Measurements from ENCODE around the gene HID1. TPM values are rescaled to one million over a fixed set of nuclear protein-coding genes. Genes with fewer than 3 reads are reported as not detected.

Gene HID1
- total RNA-seq, 1 experiment from 2014 or later: 43.8 TPM

DNA sequence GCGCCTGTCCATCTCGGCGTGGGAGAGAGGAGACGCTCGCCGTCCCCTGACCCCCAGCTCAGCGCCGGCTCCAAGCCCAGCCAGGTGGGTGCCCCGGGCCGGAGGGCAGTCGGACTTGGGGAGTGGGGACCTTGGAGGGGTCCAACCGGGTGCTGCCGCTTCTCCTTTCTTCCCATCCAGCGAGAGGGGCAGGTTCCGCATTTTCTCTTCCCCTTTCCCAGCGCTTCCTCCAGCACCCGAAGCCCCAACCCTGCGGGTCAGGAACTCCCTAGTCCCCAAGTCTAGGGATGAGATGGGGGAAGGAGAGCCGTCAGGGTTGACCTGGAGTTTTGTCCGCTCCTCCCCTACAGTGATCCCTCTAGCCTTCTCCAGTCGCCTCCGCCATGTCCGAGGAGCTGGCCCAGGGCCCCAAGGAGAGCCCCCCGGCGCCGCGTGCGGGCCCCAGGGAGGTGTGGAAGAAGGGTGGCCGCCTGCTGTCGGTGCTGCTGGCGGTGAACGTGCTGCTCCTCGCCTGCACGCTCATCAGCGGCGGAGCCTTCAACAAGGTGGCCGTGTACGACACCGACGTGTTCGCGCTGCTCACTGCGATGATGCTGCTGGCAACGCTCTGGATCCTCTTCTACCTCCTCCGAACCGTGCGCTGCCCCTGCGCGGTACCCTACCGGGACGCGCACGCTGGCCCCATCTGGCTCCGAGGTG is 48.2 kb downstream of the HID1 start, which contains the start of gene OTOP2:
Gene OTOP2, plus strand, starts transcription at position 24 of the 699 bp plus-strand sequence. Its CDS starts 360 bp downstream, at position 384.
- H3K9ac ChIP-seq (ENCODE audit: low read length): peak within 1 kb of the TSS; percentile 64
- CTCF ChIA-PET: interaction anchor here (0.7 to 2.8 kb wide), 6 partner anchors 25 to 247 kb away, joined by 3 to 21 read pairs (median 4); no protein-coding TSS in a partner anchor
- H3K4me2 ChIP-seq (ENCODE audit: low read length): peak within 1 kb of the TSS; percentile 97
- DNase-seq (ENCODE audit: low read depth, low spot score) (no peak), ATAC-seq (no peak)
- H3K4me1 ChIP-seq (ENCODE audit: control insufficient read depth in 1 of 2, insufficient read depth in 2 of 2, low read length in 2 of 2): peaks cover 16 to 37% of the 10 kb centered on the region in 2 experiments
- peak within 1 kb of the TSS; percentile 58 to 65 for H3K4me3 ChIP-seq (replicated peaks in 1 of 2; ENCODE audit: low read depth in 1 of 2, low read length in 2 of 2)
- H3K79me2 ChIP-seq (ENCODE audit: insufficient read depth, low read length): no peaks in the 10 kb centered on the region
- no TSS peak for BruUV-seq (replicated peaks)
- POLR2A ChIA-PET: no interaction called here
- no peaks in the 10 kb centered on the region for H3K9me2 ChIP-seq (ENCODE audit: insufficient read depth)
- intact Hi-C loops (cut with micrococcal nuclease): no loop called here
- no peaks in the 10 kb centered on the region for H4K20me1 ChIP-seq (ENCODE audit: insufficient read depth)
- peak within 1 kb of the TSS; percentile 78 for H2AFZ ChIP-seq (ENCODE audit: low read depth, low read length, poor library complexity, severe bottlenecking)
- peaks cover 4% of the 10 kb centered on the region; the same call in 1 of the 2 replicates for H3K27me3 ChIP-seq (ENCODE audit: insufficient read depth, low read length)
- RAD21 ChIA-PET (ENCODE audit: low non-redundant PET in 1 of 2, low total read pairs in 2 of 2, uncharacterized antibody in 2 of 2, unreplicated experiment in 2 of 2): interaction anchor here in 1 of 2 experiments (1.2 kb wide), 1 partner anchor 36 kb away, joined by 4 read pairs; no protein-coding TSS in a partner anchor
- TF ChIP-seq SIN3A (IDR thresholded peaks at IDR 0.05; ENCODE audit: low read depth): no peak
- TF ChIP-seq ZNF274 (IDR thresholded peaks at IDR 0.05; ENCODE audit: low read depth, low read length): no peak
- TF ChIP-seq SP1 (IDR thresholded peaks at IDR 0.05; ENCODE audit: low read depth): no peak
- TF ChIP-seq ELF1 (IDR thresholded peaks at IDR 0.05; ENCODE audit: borderline replicate concordance, low read depth): no peak
- no peak within 1 kb of the TSS for H3K27ac ChIP-seq (ENCODE audit: low read depth, low read length)
- no peaks in the 10 kb centered on the region for H3K36me3 ChIP-seq (ENCODE audit: control insufficient read depth in 1 of 2, insufficient read depth in 2 of 2, low read length in 2 of 2)
- no peaks in the 10 kb centered on the region for H3K9me3 ChIP-seq (ENCODE audit: control insufficient read depth in 1 of 2, insufficient read depth in 1 of 2, low read depth in 1 of 2, low read length in 2 of 2)

GRCh38 chr17:74923538-74924249 is 48.9 kb downstream of the HID1 start:
- DNase-seq (ENCODE audit: low read depth, low spot score) (no peak), ATAC-seq (peak; percentile 84)
- Histone ChIP-seq H3K9me3 (ENCODE audit: control insufficient read depth in 1 of 2, insufficient read depth in 1 of 2, low read depth in 1 of 2, low read length in 2 of 2) (no peaks in the 10 kb centered on the region), H3K27me3 (ENCODE audit: insufficient read depth, low read length) (peaks cover 4% of the 10 kb centered on the region; the same call in 1 of the 2 replicates), H2AFZ (ENCODE audit: low read depth, low read length, poor library complexity, severe bottlenecking) (peak overlapping the region; percentile 78), H3K4me1 (ENCODE audit: control insufficient read depth in 1 of 2, insufficient read depth in 2 of 2, low read length in 2 of 2) (peaks cover 16 to 34% of the 10 kb centered on the region in 2 experiments), H3K27ac (ENCODE audit: low read depth, low read length) (no peak overlapping the region), H3K36me3 (ENCODE audit: control insufficient read depth in 1 of 2, insufficient read depth in 2 of 2, low read length in 2 of 2) (peaks cover 0 to 2% of the 10 kb centered on the region in 2 experiments; a peak in 1 of 4 replicates), H3K4me2 (ENCODE audit: low read length) (peak overlapping the region; percentile 97), H3K9ac (ENCODE audit: low read length) (peak overlapping the region; percentile 64), H3K4me3 (replicated peaks in 1 of 2; ENCODE audit: low read depth in 1 of 2, low read length in 2 of 2) (peak overlapping the region; percentile 58 to 65), H3K9me2 (ENCODE audit: insufficient read depth) (no peaks in the 10 kb centered on the region), H4K20me1 (ENCODE audit: insufficient read depth) (no peaks in the 10 kb centered on the region), H3K79me2 (ENCODE audit: insufficient read depth, low read length) (no peaks in the 10 kb centered on the region)
- intact Hi-C loops (cut with micrococcal nuclease): loop anchor here (1.0 kb wide), 1 partner anchor 35 kb away; no protein-coding TSS in a partner anchor
- ChIA-PET CTCF (interaction anchor here (0.6 to 2.8 kb wide), 9 partner anchors 10 to 317 kb away, joined by 3 to 21 read pairs (median 5); partner anchors contain the start of gene FDXR), POLR2A (no interaction called here), RAD21 (ENCODE audit: low non-redundant PET in 1 of 2, low total read pairs in 2 of 2, uncharacterized antibody in 2 of 2, unreplicated experiment in 2 of 2) (no interaction called here)
- no TSS peak for BruUV-seq (replicated peaks)
- TF ChIP-seq POLR2AphosphoS5 (IDR thresholded peaks at IDR 0.05; ENCODE audit: low read depth, low read length) (peak; percentile 22; the same call in 1 of the 2 replicates), EGR1 (IDR thresholded peaks at IDR 0.05; ENCODE audit: low read depth) (no peak), YY1 (IDR thresholded peaks at IDR 0.05; ENCODE audit: extremely low read depth, insufficient replicate concordance, low read depth, low read length) (peak; percentile 19), CTCF (IDR thresholded peaks at IDR 0.05 in 2 of 3, conservative IDR thresholded peaks at IDR 0.05 in 1 of 3; ENCODE audit: borderline replicate concordance in 1 of 3, insufficient read depth in 1 of 3, low read depth in 2 of 3, low read length in 2 of 3) (peak; percentile 84 to 93 (median 90))
- TF ChIP-seq, protein P1, sequence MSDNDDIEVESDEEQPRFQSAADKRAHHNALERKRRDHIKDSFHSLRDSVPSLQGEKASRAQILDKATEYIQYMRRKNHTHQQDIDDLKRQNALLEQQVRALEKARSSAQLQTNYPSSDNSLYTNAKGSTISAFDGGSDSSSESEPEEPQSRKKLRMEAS (IDR thresholded peaks at IDR 0.05): peak; percentile 99
